ENCODE measurements around the gene EPN2.

DNA sequence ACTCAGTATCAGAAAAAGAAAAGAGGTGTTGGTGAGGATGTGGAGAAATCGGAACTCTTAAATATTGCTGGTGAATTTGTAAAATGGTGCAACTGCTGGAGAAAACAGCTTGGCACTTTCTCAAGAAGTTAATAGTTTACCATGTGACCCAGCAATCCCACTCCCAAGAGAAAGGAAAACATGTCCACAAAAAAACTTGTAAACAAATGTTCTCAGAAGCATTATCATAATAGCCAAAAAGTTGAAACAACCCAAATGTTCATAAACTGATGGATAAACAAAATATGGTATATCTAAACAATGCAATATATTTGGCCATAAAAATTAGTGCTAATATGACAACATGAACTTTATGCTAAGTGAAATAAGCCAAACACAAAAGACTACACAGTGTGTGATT lies 138.6 kb downstream of the EPN2 start:
- TF ChIP-seq, protein P1, sequence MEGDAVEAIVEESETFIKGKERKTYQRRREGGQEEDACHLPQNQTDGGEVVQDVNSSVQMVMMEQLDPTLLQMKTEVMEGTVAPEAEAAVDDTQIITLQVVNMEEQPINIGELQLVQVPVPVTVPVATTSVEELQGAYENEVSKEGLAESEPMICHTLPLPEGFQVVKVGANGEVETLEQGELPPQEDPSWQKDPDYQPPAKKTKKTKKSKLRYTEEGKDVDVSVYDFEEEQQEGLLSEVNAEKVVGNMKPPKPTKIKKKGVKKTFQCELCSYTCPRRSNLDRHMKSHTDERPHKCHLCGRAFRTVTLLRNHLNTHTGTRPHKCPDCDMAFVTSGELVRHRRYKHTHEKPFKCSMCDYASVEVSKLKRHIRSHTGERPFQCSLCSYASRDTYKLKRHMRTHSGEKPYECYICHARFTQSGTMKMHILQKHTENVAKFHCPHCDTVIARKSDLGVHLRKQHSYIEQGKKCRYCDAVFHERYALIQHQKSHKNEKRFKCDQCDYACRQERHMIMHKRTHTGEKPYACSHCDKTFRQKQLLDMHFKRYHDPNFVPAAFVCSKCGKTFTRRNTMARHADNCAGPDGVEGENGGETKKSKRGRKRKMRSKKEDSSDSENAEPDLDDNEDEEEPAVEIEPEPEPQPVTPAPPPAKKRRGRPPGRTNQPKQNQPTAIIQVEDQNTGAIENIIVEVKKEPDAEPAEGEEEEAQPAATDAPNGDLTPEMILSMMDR (conservative IDR thresholded peaks at IDR 0.05 in 1 of 2, IDR thresholded peaks at IDR 0.05 in 1 of 2; ENCODE audit: extremely low read depth in 1 of 2, insufficient read depth in 1 of 2, low read depth in 1 of 2, low read length in 2 of 2) = no peak
- TF ChIP-seq EZH2 (IDR thresholded peaks at IDR 0.05; ENCODE audit: borderline replicate concordance, low read length) = no peak

Measured in mammary epithelial cell (primary cell).